HG03135 (cell line): Measurements from ENCODE around the gene HCRTR2.
"Not testable (repeated sequence)": the region's sequence is repeated elsewhere in the genome, so short reads cannot be mapped to it uniquely, and the experiment has no call there.

Experiments used
- ATAC-seq: cut with Tn5 transposase; IDR thresholded peaks from one replicate; pipeline ENCODE4 v1.9.1; 2021; ENCODE audit warnings: mild to moderate bottlenecking, moderate library complexity; ENCODE audit not compliant: unreplicated experiment

Gene HCRTR2

GRCh38 chr6:55174211-55175026 is at the start of gene HCRTR2:
Gene HCRTR2, plus strand, starts transcription at chr6:55174515. Its CDS starts 73 bp downstream, at chr6:55174588.
- ATAC-seq, result no peak

GRCh38 chr6:55130806-55131324 is 43.5 kb upstream of the HCRTR2 start:
- no peak for ATAC-seq

DNA sequence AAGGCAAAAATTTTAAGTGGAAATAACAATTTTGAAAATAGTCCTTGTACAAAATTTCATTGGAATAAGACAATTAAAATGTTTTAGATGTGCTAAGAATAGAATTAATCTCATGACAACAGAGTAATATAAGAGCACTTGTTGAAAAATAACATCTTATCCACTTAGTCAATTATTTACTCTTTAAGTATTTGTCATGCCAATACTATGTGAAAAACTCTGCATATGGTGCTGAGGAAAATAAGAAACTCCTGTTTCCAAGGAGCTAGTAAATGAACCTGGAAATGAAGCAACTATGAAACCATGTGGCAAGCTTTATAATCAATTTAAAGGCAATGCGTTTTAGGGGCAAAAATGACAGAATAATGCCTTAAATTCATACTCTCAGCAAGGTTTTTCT is 42.7 kb upstream of the HCRTR2 start:
- no peak for ATAC-seq

DNA sequence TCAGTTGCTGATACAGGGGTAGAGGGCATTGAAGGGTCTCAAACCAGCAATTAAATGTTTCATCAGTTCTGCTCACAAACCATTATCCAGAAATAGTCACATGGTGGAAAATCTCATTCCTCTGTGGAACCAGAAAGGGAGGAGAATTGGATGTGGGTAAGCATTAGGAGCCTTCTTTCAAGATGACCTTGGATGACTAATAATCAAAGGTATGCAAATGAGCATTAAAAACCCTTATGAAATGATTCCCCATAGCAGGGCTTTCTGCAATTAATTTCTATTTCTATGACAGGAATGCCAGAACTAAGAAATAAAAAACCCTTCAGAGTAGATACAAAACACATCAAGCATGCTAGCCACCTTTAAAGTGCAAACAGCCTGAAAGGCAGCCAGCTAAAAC is 37.4 kb upstream of the HCRTR2 start:
- no peak for ATAC-seq

DNA sequence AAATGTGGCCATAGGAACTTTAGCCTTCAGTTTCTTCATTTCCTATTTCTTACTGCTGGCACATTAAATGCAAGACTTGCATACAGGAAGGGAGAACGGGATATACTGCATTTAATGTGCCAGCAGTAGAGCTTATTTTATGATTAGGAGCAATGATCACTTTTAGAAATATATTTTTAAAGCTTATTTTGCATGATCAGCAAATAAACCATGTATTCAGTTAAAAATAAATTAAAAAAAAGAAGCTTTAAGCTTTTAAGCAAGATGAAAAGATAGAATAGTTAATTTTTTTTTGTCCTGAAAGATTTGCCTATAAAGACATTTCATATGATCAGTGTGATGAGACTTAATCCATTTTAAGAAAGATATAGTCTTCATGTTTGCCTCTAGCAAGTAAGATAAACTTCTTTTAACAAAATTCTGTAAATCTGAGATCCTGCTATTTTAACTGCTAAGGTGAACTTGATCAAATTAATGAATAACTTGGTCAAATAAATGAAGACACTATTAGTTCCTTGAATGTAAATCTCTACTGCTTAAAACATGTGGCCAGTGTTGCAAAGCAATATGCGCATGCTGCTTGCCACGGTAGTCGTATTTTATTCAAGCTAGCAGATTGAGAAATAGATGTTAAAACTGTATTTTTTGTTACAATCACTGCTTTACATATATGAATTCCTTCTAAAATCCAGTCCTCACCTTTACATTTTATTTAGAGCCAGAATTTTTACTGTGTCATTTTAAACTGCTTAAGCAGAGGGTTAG is 36.2 kb upstream of the HCRTR2 start:
- ATAC-seq, result no peak

DNA sequence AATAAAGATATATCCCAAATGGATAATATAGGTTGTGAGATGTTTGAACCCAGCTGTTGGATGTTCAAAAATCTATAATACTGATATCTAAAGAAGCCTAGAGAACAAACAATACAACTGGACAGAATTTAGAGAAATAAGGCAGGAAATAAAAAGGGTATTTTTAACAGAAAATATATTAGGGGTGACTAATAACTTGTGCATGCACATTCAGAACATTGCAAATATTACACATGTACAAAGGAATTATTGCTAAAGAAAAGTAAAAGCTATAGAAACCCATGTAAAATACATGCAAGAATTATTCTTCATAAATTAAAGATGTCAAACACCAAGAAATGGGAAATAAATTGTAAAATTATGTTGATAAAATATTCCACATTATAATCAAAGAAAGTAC is 32.7 kb upstream of the HCRTR2 start:
- no peak for ATAC-seq

GRCh38 chr6:55142610-55143009 is 31.7 kb upstream of the HCRTR2 start:
- ATAC-seq, result no peak

- no peak for ATAC-seq
These were observed 21.0 kb upstream of the HCRTR2 start for GRCh38 chr6:55153284-55153683.

DNA sequence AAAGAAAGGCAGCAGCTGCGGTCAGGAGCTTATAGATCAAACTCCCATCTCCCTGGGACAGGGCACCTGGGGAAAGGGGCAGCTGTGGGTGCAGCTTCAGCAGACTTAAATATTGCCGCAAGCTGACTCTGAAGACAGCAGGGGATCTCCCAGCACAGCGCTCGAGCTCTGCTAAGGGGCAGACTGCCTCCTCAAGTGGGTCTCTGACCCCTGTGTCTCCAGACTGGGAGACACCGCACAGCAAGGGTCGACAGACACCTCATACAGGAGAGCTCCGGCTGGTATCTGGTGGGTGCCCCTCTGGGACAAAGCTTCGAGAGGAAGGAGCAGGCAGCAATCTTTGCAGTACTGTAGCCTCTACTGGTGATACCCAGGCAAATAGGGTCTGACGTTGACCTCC is 15.5 kb upstream of the HCRTR2 start:
- ATAC-seq, result not testable (repeated sequence)

DNA sequence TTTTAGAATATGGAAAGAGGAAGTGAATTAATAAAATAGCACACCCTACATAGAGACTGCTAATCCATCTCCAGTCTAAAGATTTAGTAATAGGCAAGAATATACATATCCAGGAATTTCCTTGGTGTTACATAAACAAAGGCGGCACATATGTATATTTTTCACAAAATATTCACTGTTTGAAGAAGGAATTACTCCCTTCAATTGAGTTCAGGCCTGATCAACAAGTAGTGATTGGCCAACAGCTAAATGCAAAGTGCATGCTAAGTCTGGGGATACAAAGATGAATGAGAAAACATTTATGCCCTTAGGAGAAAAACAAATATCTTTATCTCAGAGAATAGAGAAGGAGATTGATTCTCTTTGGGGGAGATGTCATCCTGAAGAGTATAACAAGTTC is 6.5 kb upstream of the HCRTR2 start:
- ATAC-seq, result no peak

- ATAC-seq, result no peak
These were observed 1.0 kb downstream of the HCRTR2 start for GRCh38 chr6:55175078-55176049.

DNA sequence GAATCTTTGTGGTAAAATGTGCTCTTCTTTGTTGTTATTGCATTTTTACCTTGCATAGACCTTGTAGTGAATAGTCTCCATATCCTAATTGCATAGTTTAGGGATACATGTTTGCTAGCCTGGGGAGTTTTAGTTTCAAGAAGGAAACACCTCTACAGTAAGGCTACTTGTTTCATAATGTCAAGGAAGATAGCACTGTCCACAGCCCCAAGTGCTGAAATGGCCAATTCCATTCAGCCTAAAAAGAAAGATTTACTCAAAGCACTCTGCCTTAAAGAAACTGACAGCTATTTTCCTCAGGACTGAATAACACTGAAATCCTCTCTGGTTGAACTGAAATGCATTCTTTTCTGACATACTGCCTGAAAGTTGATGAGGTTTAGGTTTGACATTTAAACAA is 2.6 kb downstream of the HCRTR2 start:
- ATAC-seq, result no peak

DNA sequence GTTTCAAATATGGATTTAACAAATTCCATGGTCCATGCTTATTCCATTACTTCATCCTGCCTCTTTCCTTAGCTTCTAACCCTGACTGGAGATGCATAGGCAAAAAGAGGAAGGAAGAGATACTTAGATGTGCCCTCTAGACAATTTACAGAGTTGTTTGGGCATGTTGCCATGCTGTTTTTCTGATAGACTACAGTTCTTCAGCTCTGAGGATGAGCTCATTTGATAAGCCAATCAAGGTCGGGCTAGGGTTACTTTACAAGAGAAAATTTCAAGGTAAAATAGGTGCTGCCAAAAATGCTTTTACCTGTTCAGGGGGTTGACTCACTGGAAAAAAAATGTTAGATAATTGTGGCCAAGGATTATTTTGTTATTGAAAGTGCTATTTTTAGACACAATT is 5.9 kb downstream of the HCRTR2 start:
- ATAC-seq, result no peak

DNA sequence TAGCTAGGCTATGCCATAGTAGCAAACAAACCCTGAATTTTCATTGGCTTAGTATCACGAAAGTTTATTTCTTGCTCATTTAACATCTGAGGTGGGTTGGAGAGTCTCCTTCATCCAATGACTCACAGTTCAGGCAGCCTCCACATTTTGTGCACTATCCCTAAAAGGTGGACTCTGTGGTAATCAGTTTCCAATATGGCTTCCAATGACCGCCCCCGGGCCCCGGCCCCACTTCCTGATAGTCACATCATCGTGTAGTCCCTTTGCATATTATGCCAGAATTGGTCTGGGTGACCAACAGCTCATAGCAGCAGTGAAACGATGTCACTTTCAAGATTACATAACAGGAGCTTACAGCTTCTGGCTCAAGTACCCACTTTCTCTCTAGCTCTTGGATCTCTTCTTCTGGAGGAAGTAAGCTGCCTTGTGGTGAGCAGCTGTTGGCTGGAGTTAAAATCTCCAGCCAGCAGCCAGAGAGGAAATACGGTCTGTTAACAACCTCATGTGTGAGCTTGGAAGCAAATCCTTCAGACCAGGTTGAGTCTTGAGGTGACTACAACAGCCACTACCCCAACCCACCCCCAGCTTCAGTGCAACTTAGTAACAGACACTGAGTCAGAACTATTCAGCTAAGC is 7.8 kb downstream of the HCRTR2 start:
- ATAC-seq, result no peak

- no peak for ATAC-seq
These were observed 10.6 kb downstream of the HCRTR2 start for GRCh38 chr6:55184782-55185530.

DNA sequence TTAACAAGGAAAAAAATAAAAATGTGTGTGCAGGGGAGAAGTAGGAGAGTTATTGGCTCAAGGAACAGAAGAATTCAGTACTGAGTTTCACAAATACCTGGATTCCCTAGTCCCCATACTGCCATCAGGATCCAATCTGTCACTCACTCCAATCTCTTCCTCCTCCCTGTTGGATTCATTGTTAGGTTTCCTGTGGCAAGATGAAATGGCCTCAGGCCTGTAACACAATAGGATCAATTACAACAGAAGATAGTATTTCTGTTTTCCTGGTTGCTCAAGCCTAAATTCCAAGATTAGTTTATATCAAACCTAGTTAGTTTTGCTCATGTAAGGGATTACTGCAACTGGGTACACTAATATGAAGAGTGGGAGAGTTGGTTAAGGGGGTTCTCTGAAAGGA is 24.4 kb downstream of the HCRTR2 start:
- ATAC-seq, result no peak

DNA sequence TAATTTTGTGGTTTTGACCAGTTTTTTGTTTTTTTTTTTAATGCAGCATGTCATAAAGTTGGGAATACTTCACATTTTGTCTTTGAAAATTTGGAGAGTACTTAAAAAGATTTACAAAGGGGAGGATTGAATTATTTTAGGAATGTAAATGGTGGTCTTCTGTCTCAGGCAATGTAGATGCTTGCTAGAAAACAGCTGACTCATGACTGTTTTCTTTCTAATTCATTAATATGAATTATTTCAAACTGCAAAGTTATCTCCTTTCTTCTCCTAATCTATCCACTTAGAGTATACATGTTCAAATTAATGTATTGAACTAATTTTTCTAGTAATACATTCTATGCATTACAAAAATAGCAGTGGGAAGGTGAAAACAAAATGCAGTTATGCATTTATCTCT is 24.9 kb downstream of the HCRTR2 start:
- no peak for ATAC-seq

DNA sequence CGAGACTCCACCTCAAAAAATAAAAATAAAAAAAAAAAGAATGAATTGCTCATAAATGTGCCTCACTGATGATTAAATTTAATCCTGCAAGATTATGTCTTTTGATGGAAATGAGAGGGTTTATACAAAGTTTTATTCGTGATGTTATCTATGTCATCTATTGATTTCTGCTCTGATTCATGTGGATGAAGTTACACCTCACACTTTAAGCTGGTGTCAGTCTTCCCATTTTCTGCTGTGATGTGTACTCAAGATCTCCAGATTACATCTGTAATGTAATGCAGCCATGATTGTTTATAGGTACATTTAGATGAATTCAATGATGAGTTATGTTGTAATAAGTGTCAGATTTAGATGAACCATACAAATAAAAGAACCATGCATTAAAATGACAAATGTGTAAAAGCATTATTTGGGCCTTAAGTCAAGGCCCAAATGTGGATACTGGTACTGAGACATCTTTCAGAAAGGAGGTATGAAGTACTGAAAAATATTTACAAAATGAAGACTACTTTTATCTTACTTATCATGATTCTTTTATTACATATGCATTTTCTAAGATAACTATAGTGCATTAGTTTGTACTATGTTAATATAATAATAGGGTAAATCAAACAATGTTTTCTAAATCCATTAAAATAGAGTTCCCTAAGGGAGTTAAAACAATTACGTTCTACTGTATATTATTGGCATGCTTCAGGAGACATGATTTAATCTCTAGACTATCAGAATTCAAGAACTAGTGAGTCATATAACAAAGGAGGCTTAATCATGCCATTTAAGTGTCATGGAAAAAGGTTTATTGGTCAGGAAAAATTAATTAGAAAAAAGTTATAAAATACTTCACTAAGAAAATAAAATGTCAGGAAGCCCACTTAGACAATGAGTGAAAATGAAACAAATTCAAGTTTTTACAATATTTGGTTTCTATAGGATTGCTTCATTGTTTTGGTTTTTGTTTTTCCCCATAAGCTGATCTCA is 34.5 kb downstream of the HCRTR2 start:
- ATAC-seq, result no peak

DNA sequence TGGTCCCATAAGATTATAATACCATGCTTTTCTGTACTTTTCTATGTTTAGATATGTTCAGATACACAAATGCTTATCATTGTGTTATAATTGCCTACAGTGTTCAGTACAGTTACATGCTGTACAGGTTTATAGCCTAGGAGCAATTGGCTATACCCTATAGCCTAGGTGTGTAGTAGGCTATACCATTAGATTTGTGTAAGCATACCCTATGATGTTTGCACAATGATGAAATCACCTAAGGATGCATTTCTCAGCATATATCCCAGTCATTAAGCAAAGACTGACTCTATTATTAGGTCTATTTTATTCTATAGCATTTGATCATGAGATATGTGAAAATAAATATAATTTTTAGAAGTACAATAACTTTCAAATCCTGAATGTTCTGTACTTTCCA is 36.6 kb downstream of the HCRTR2 start:
- no peak for ATAC-seq
